Stimulated activated CD4-positive, alpha-beta T cell treated with anti-CD3 and anti-CD28 coated beads, TNF-alpha, amount 100 ng/mL, for 1 hour (primary cell): ENCODE results near the gene UGP2.
"Not testable (repeated sequence)": the region's sequence is repeated elsewhere in the genome, so short reads cannot be mapped to it uniquely, and the experiment has no call there.

Source experiments
- DNase-seq, 3 donors: peaks; one replicate each; pipeline ENCODE4 v3.0.0-alpha.2; 2020; ENCODE audit warnings: low read depth in 3 of 3, low spot score in 1 of 3

Gene UGP2

GRCh38 chr2:63841254-63842022 is at the start of gene UGP2:
UGP2 (plus strand) TSS chr2:63841896; CDS start chr2:63842186, 290 bp downstream.
- DNase-seq: peak; percentile 40 to 60 (median 60)

- no peak for DNase-seq
These were observed 49.2 kb upstream of the UGP2 start for GRCh38 chr2:63792530-63792929.

- DNase-seq: no peak
These were observed 45.3 kb upstream of the UGP2 start for GRCh38 chr2:63796366-63796765.

- DNase-seq: no peak
These were observed 44.9 kb upstream of the UGP2 start for GRCh38 chr2:63796796-63797195.

GRCh38 chr2:63801455-63801854 is 40.2 kb upstream of the UGP2 start:
- no peak for DNase-seq

GRCh38 chr2:63805412-63805811 is 36.3 kb upstream of the UGP2 start:
- no peak for DNase-seq

GRCh38 chr2:63808036-63808435 is 33.7 kb upstream of the UGP2 start:
- DNase-seq: not testable (repeated sequence)

- not testable (repeated sequence) for DNase-seq
These were observed 32.8 kb upstream of the UGP2 start for GRCh38 chr2:63808911-63809310.

GRCh38 chr2:63811063-63811462 is 30.6 kb upstream of the UGP2 start:
- no peak for DNase-seq

- DNase-seq: not testable (repeated sequence)
These were observed 29.8 kb upstream of the UGP2 start for GRCh38 chr2:63811870-63812269.

GRCh38 chr2:63814114-63814513 is 27.6 kb upstream of the UGP2 start:
- DNase-seq: no peak

- DNase-seq: no peak
These were observed 24.3 kb upstream of the UGP2 start for GRCh38 chr2:63817382-63817781.

GRCh38 chr2:63818271-63818670 is 23.4 kb upstream of the UGP2 start:
- no peak for DNase-seq

- no peak for DNase-seq
These were observed 22.4 kb upstream of the UGP2 start for GRCh38 chr2:63819256-63819655.

GRCh38 chr2:63819765-63820717 is 21.7 kb upstream of the UGP2 start:
- DNase-seq: no peak

- no peak for DNase-seq
These were observed 20.7 kb upstream of the UGP2 start for GRCh38 chr2:63820969-63821368.

- no peak for DNase-seq
These were observed 20.3 kb upstream of the UGP2 start for GRCh38 chr2:63821396-63821795.

GRCh38 chr2:63822478-63822877 is 19.2 kb upstream of the UGP2 start:
- no peak for DNase-seq

GRCh38 chr2:63827749-63828148 is 13.9 kb upstream of the UGP2 start:
- no peak for DNase-seq

GRCh38 chr2:63831176-63831575 is 10.5 kb upstream of the UGP2 start:
- DNase-seq: no peak

- no peak for DNase-seq
These were observed 7.3 kb upstream of the UGP2 start for GRCh38 chr2:63834401-63834800.

- no peak for DNase-seq
These were observed 4.6 kb upstream of the UGP2 start for GRCh38 chr2:63837036-63837594.
